Panc1 (cell line): ENCODE results near the gene LRRC27. TPM values are rescaled to one million over a fixed set of nuclear protein-coding genes. Genes with fewer than 3 reads are reported as not detected.

ENCODE experiments used
- ATAC-seq: fragments of 200-7000 bp; cut with Tn5 transposase; 2 replicates; pipeline ENCODE4 v1.9.1; 2020; ENCODE audit warnings: mild to moderate bottlenecking, moderate library complexity
- BruUV-seq: library from RNA; stranded (reverse); fragments of 400-500 nt; replicated peaks from 2 replicates; lab custom pipeline; 2021; lab: Mats Ljungman, UMichigan
- CTCF ChIA-PET: fragments of 300-600 bp; sonication (Branson Sonifier 250); formaldehyde crosslinking; loops from one replicate; lab custom pipeline; 2022; ENCODE audit warnings: antibody characterized with exemption; lab: Charles Lee
- POLR2A ChIA-PET: fragments of 300-600 bp; sonication (Branson Sonifier 250); formaldehyde crosslinking; loops from one replicate; lab custom pipeline; 2022; ENCODE audit warnings: antibody characterized with exemption; lab: Charles Lee
- DNase-seq: peaks from one replicate; pipeline ENCODE4 v3.0.0-alpha.2; 2010; ENCODE audit warnings: low read depth, low spot score
- H3K27ac ChIP-seq: 2 replicates; pipeline ENCODE4 v1.5.1; 2011; ENCODE audit warnings: mild to moderate bottlenecking, low read length, inconsistent platforms
- H3K27me3 ChIP-seq: fragments of 200-500 bp; sonication (Bioruptor generic); 2 replicates; pipeline ENCODE4 v1.6.0; 2014; ENCODE audit warnings: low read length, inconsistent platforms; ENCODE audit not compliant: control insufficient read depth, insufficient read depth
- H3K36me3 ChIP-seq: fragments of 200-500 bp; sonication (Bioruptor generic); 2 replicates; pipeline ENCODE4 v1.5.1; 2014; ENCODE audit warnings: inconsistent platforms, mild to moderate bottlenecking, low read length, moderate library complexity; ENCODE audit not compliant: control insufficient read depth, insufficient read depth
- H3K4me1 ChIP-seq: 2 replicates; pipeline ENCODE4 v1.5.1; 2011; ENCODE audit warnings: inconsistent platforms, mild to moderate bottlenecking, low read length, moderate library complexity; ENCODE audit not compliant: control insufficient read depth, insufficient read depth
- H3K4me3 ChIP-seq, 2 experiments: 2 replicates each; pipeline ENCODE4 v1.5.1; 2011 to 2012; ENCODE audit warnings: low read depth in 2 of 2, low read length in 2 of 2, mild to moderate bottlenecking in 2 of 2, inconsistent platforms in 1 of 2, moderate library complexity in 1 of 2
- H3K9me3 ChIP-seq: fragments of 200-500 bp; sonication (Bioruptor generic); 2 replicates; pipeline ENCODE4 v1.5.1; 2014; ENCODE audit warnings: low read depth, mild to moderate bottlenecking, inconsistent platforms, low read length, moderate library complexity; ENCODE audit not compliant: control insufficient read depth, insufficient read depth
- CTCF ChIP-seq: fragments of 450-650 bp; IDR thresholded peaks from 2 replicates; pipeline ENCODE4 v1.5.1; 2017; ENCODE audit warnings: mild to moderate bottlenecking
- POLR2AphosphoS5 ChIP-seq: IDR thresholded peaks from 2 replicates; pipeline ENCODE4 v1.6.1; 2012; ENCODE audit warnings: mild to moderate bottlenecking, low read depth, low read length, moderate library complexity
- SIN3A ChIP-seq: IDR thresholded peaks from 2 replicates; pipeline ENCODE4 v1.6.1; 2012; ENCODE audit warnings: low read depth, mild to moderate bottlenecking, low read length, moderate library complexity, borderline replicate concordance; ENCODE audit not compliant: insufficient read depth
- TCF7L2 ChIP-seq: IDR thresholded peaks from 2 replicates; pipeline ENCODE4 v1.6.1; 2011; ENCODE audit warnings: mild to moderate bottlenecking, low read depth, low read length, inconsistent platforms
- in situ Hi-C: cut with HindIII; loops from 2 replicates; pipeline ENCODE4 v1.10.0; 2016; ENCODE audit warnings: low sequenced_read_pairs, low pct_unique_long_range_greater_than_20kb
- intact Hi-C: fragments of 100-400 bp; cut with micrococcal nuclease; formaldehyde crosslinking; loops from one replicate; pipeline ENCODE4 v1.10.0; 2022; ENCODE audit not compliant: unreplicated experiment
- total RNA-seq: library from RNA; stranded (reverse); gene quantifications from one replicate; pipeline ENCODE4 v1.2.1, GENCODE V29; 2021; ENCODE audit not compliant: unreplicated experiment
- TF ChIP-seq, protein P1 (sequence below), 2 experiments: IDR thresholded peaks; 2 replicates each; pipeline ENCODE4 v1.6.1; 2011 to 2012; ENCODE audit warnings: low read depth in 2 of 2, control low read depth in 1 of 2, low read length in 1 of 2, mild to moderate bottlenecking in 1 of 2, moderate library complexity in 1 of 2; ENCODE audit not compliant: insufficient read depth in 1 of 2

Gene LRRC27
- total RNA-seq, 1 experiment from 2014 or later, result 15.7 TPM

DNA sequence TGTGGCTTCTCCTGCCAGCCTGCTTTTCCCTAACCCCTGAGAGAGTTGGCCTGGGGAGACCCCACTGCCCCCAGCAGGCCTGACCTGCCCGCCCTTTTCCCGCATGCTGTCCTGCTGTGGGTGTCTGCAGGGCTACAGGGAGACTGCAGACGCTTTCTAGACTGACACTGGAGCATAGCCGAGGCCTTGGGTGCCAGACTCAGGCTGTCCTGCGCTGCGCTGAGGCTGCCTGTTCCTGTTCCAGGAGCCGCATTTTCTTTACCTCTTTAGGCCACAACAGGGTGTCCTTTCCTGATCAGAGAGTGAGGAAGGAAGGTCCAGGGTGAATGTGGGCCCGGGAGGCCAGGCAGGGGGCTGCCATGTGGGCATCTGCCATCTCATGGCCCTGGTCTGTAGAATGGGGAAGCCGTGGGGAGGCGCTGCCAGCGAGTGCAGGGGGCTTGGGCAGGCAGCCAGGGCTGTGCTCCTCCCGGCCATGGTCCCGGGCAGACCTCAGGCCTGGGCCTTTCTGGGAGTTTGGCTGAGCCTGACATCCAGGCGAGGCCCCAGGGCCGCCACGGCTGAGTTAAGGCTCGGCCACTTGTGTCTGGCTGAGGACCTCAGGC is 68.7 kb downstream of the LRRC27 start:
- no peak for DNase-seq
- 0 out of 2 replicates have a peak, but pooled peaks have one; percentile 2 for ATAC-seq
- Histone ChIP-seq H3K27me3 (no peaks in the 10 kb centered on the region), H3K4me3 (no peak overlapping the region), H3K36me3 (no peaks in the 10 kb centered on the region), H3K4me1 (peaks cover 34% of the 10 kb centered on the region), H3K9me3 (no peaks in the 10 kb centered on the region), H3K27ac (peak overlapping the region; percentile 69)
- TF ChIP-seq, protein P1, sequence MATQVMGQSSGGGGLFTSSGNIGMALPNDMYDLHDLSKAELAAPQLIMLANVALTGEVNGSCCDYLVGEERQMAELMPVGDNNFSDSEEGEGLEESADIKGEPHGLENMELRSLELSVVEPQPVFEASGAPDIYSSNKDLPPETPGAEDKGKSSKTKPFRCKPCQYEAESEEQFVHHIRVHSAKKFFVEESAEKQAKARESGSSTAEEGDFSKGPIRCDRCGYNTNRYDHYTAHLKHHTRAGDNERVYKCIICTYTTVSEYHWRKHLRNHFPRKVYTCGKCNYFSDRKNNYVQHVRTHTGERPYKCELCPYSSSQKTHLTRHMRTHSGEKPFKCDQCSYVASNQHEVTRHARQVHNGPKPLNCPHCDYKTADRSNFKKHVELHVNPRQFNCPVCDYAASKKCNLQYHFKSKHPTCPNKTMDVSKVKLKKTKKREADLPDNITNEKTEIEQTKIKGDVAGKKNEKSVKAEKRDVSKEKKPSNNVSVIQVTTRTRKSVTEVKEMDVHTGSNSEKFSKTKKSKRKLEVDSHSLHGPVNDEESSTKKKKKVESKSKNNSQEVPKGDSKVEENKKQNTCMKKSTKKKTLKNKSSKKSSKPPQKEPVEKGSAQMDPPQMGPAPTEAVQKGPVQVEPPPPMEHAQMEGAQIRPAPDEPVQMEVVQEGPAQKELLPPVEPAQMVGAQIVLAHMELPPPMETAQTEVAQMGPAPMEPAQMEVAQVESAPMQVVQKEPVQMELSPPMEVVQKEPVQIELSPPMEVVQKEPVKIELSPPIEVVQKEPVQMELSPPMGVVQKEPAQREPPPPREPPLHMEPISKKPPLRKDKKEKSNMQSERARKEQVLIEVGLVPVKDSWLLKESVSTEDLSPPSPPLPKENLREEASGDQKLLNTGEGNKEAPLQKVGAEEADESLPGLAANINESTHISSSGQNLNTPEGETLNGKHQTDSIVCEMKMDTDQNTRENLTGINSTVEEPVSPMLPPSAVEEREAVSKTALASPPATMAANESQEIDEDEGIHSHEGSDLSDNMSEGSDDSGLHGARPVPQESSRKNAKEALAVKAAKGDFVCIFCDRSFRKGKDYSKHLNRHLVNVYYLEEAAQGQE (IDR thresholded peaks at IDR 0.05; ENCODE audit: insufficient read depth in 1 of 2, low read depth in 2 of 2, low read length in 1 of 2), result no peak
- TF ChIP-seq TCF7L2 (no peak), CTCF (no peak), POLR2AphosphoS5 (no peak), SIN3A (no peak)
- ChIA-PET CTCF (no interaction called here), POLR2A (no interaction called here)
- in situ Hi-C loops, result no loop called here
- intact Hi-C loops, result no loop called here
- BruUV-seq, result no TSS peak

DNA sequence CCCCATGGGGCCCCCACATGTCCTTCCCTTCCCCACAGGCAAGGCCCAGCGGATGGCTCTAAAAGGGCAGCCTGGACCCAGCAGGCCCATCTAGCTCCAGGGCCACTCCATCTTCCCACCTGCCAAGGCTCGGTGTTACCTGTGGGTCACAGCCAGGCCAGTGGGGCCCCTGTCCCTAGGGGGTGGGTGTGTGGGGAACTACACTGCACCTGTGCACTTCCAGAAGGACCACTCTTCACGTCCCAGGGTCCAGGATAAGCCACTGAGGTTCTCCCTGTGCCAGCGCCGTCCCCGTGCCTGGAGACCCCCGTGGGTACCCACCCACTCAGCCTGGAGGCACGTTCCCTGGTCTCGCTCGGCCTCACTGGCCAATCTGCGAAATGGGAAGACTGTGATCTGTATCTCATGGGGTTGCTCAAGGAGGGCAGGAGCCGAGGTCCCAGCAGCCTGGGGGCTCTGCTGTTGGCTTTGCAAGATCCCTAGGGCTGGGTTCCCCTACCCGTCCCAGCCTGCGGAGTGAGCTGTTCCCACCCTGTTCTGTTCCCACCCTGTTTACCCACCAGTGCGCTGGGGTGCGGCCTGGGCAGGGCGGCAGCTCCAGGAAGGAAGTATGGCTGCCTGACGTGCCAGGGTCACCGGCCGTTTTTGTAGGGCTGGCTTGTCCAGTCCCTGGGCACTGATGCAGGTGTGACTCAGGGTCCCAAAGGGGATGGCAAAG is 69.6 kb downstream of the LRRC27 start:
- no peaks in the 10 kb centered on the region for H3K36me3 ChIP-seq
- in situ Hi-C loops, result no loop called here
- BruUV-seq, result no TSS peak
- DNase-seq (no peak), ATAC-seq (no peak)
- POLR2A ChIA-PET, result interaction anchor here (0.6 kb wide), 1 partner anchor 745 kb away, joined by 5 read pairs; no protein-coding TSS in a partner anchor
- no peak overlapping the region for H3K4me3 ChIP-seq
- H3K27me3 ChIP-seq, result no peaks in the 10 kb centered on the region
- CTCF ChIA-PET, result interaction anchor here (0.6 kb wide), 1 partner anchor 94 kb away, joined by 3 read pairs; no protein-coding TSS in a partner anchor
- peaks cover 29% of the 10 kb centered on the region for H3K4me1 ChIP-seq
- intact Hi-C loops, result no loop called here
- TF ChIP-seq, protein P1 (IDR thresholded peaks at IDR 0.05; ENCODE audit: insufficient read depth in 1 of 2, low read depth in 2 of 2, low read length in 1 of 2), result no peak
- no peak for TF ChIP-seq POLR2AphosphoS5
- TF ChIP-seq CTCF, result no peak
- TF ChIP-seq TCF7L2, result no peak
- no peak for TF ChIP-seq SIN3A
- H3K9me3 ChIP-seq, result no peaks in the 10 kb centered on the region
- no peak overlapping the region; the same call in 1 of the 2 replicates for H3K27ac ChIP-seq
